Stimulated activated CD4-positive, alpha-beta T cell treated with anti-CD3 and anti-CD28 coated beads, Interleukin-2, amount 100 ng/mL, for 24 hours (primary cell): ENCODE measurements around the gene TVP23C.
"Not testable (repeated sequence)": the region's sequence is repeated elsewhere in the genome, so short reads cannot be mapped to it uniquely, and the experiment has no call there.

Source experiments
- DNase-seq, 2 donors: peaks; one replicate each; pipeline ENCODE4 v3.0.0-alpha.2; 2020

The TVP23C gene

GRCh38 chr17:15563375-15563857 is at the start of gene TVP23C:
TSS of gene TVP23C (minus strand) at chr17:15563483. CDS start at chr17:15563448, 35 bp downstream.
- peak; percentile 65 to 68 for DNase-seq

GRCh38 chr17:15592960-15593359 is 29.7 kb upstream of the TVP23C start:
- not testable (repeated sequence) for DNase-seq

- not testable (repeated sequence) for DNase-seq
Observed at GRCh38 chr17:15591986-15592385, 28.7 kb upstream of the TVP23C start.

GRCh38 chr17:15590844-15591243 is 27.6 kb upstream of the TVP23C start:
- DNase-seq = not testable (repeated sequence)

GRCh38 chr17:15589544-15590536 is 26.6 kb upstream of the TVP23C start:
- DNase-seq = peak; percentile 31 to 40

GRCh38 chr17:15588017-15588416 is 24.7 kb upstream of the TVP23C start:
- not testable (repeated sequence) for DNase-seq

GRCh38 chr17:15583313-15583712 is 20.0 kb upstream of the TVP23C start:
- not testable (repeated sequence) for DNase-seq

GRCh38 chr17:15581462-15581861 is 18.2 kb upstream of the TVP23C start:
- not testable (repeated sequence) for DNase-seq

GRCh38 chr17:15576848-15577247 is 13.6 kb upstream of the TVP23C start:
- DNase-seq = not testable (repeated sequence)

GRCh38 chr17:15574660-15575059 is 11.4 kb upstream of the TVP23C start:
- not testable (repeated sequence) for DNase-seq

- not testable (repeated sequence) for DNase-seq
Observed at GRCh38 chr17:15573870-15574269, 10.6 kb upstream of the TVP23C start.

- not testable (repeated sequence) for DNase-seq
Observed at GRCh38 chr17:15562613-15563374, 489 bp downstream of the TVP23C start.

- not testable (repeated sequence) for DNase-seq
Observed at GRCh38 chr17:15561439-15561838, 1.8 kb downstream of the TVP23C start.

- not testable (repeated sequence) for DNase-seq
Observed at GRCh38 chr17:15558403-15559105, 4.7 kb downstream of the TVP23C start.

GRCh38 chr17:15557334-15557832 is 5.9 kb downstream of the TVP23C start:
- not testable (repeated sequence) for DNase-seq

- DNase-seq = not testable (repeated sequence)
Observed at GRCh38 chr17:15552932-15553331, 10.4 kb downstream of the TVP23C start.

- DNase-seq = not testable (repeated sequence)
Observed at GRCh38 chr17:15549552-15549951, 13.7 kb downstream of the TVP23C start.

- not testable (repeated sequence) for DNase-seq
Observed at GRCh38 chr17:15546604-15547003, 16.7 kb downstream of the TVP23C start.

GRCh38 chr17:15540371-15541219 is 22.7 kb downstream of the TVP23C start:
- DNase-seq = not testable (repeated sequence)

GRCh38 chr17:15533122-15533521 is 30.2 kb downstream of the TVP23C start:
- DNase-seq = not testable (repeated sequence)
